ENCODE data around the gene TNFRSF6B. TPM values are rescaled to one million over a fixed set of nuclear protein-coding genes. Genes with fewer than 3 reads are reported as not detected.
"Not testable (repeated sequence)": the region's sequence is repeated elsewhere in the genome, so short reads cannot be mapped to it uniquely, and the experiment has no call there.

Gene TNFRSF6B
- total and polyA plus RNA-seq, 5 donors from 2014 or later = not detected

DNA sequence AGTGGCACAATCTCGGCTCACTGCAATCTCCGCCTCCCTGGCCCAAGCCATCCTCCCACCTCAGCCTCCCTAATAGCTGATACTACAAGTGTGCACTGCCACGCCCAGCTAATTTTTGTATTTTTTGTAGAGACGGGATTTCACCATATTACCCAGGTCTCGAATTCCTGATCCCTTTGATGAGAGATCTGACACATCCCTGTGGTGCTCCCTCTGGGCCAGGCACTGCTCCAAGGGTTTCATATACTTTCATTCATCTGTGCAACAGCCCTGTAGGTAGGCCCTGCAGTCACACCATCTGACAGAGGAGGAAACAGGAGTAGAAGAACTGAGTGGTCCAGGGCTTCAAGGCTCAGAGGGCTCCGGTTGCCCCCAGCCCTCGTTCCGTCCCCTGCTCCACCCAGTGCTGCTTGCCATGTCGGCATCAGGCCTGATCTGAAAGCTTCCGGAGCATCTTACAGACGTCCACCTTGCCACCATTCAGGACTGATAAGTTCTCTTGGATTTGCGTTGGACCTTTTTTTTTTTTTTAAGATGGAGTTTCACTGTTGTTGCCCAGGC is 14.7 kb downstream of the TNFRSF6B start:
- ATAC-seq (ENCODE audit: low read depth in 2 of 2) (no peak), DNase-seq (no peak)
- H3K36me3 ChIP-seq (ENCODE audit: control insufficient read depth, insufficient read depth, low read length) = peaks cover 55% of the 10 kb centered on the region

GRCh38 chr20:63712191-63712590 is 15.7 kb downstream of the TNFRSF6B start:
- no peak for ATAC-seq (ENCODE audit: low read depth in 2 of 2)
- H3K36me3 ChIP-seq (ENCODE audit: control insufficient read depth, insufficient read depth, low read length) = peaks cover 52% of the 10 kb centered on the region
- H3K27ac ChIP-seq (ENCODE audit: insufficient read depth, low read length, poor library complexity, severe bottlenecking) = no peak overlapping the region
- H3K4me1 ChIP-seq (ENCODE audit: control insufficient read depth, insufficient read depth, low read length, poor library complexity, severe bottlenecking) = peaks cover 22% of the 10 kb centered on the region
- Mint-ChIP-seq H3K36me3 (peaks cover 45% of the 10 kb centered on the region), H3K9me3 (peaks cover 0 to 12% (median 3%) of the 10 kb centered on the region in 7 donors), H3K4me1 (peaks cover 16 to 57% (median 31%) of the 10 kb centered on the region in 4 donors), H3K27me3 (no peaks in the 10 kb centered on the region), H3K4me3 (peak overlapping the region; percentile 38 to 83 (median 62)), H3K27ac (peak overlapping the region in 1 of 3 donors; percentile 72)
- no peak overlapping the region for H3K4me3 ChIP-seq (ENCODE audit: low read depth, low read length)
- no peaks in the 10 kb centered on the region for H3K27me3 ChIP-seq (ENCODE audit: control insufficient read depth, insufficient read depth, low read length)
- no peak for DNase-seq
- peaks cover 3 to 11% of the 10 kb centered on the region in 2 experiments for H3K9me3 ChIP-seq (ENCODE audit: control insufficient read depth in 2 of 2, low read length in 2 of 2)

More for the DNA sequence above, 14.7 kb downstream of the TNFRSF6B start:
- Histone ChIP-seq H3K4me3 (ENCODE audit: low read depth, low read length) (no peak overlapping the region), H3K9me3 (ENCODE audit: control insufficient read depth in 2 of 2, low read length in 2 of 2) (peaks cover 3 to 11% of the 10 kb centered on the region in 2 experiments), H3K27me3 (ENCODE audit: control insufficient read depth, insufficient read depth, low read length) (no peaks in the 10 kb centered on the region), H3K4me1 (ENCODE audit: control insufficient read depth, insufficient read depth, low read length, poor library complexity, severe bottlenecking) (peaks cover 32% of the 10 kb centered on the region), H3K27ac (ENCODE audit: insufficient read depth, low read length, poor library complexity, severe bottlenecking) (no peak overlapping the region)
- Mint-ChIP-seq H3K4me3 (peak overlapping the region; percentile 66 to 95 (median 79)), H3K36me3 (peaks cover 41% of the 10 kb centered on the region), H3K27ac (no peak overlapping the region), H3K27me3 (no peaks in the 10 kb centered on the region), H3K9me3 (peaks cover 0 to 8% (median 2%) of the 10 kb centered on the region in 7 donors), H3K4me1 (peaks cover 21 to 56% (median 31%) of the 10 kb centered on the region in 4 donors)

GRCh38 chr20:63714858-63715257 is 18.4 kb downstream of the TNFRSF6B start:
- no peak overlapping the region for H3K4me3 ChIP-seq (ENCODE audit: low read depth, low read length)
- DNase-seq (no peak), ATAC-seq (ENCODE audit: low read depth in 2 of 2) (no peak)
- no peak overlapping the region for H3K27ac ChIP-seq (ENCODE audit: insufficient read depth, low read length, poor library complexity, severe bottlenecking)
- H3K4me3 Mint-ChIP-seq = no peak overlapping the region
- peaks cover 5% of the 10 kb centered on the region for H3K4me1 ChIP-seq (ENCODE audit: control insufficient read depth, insufficient read depth, low read length, poor library complexity, severe bottlenecking)
- H3K9me3 ChIP-seq (ENCODE audit: control insufficient read depth in 2 of 2, low read length in 2 of 2) = peaks cover 9 to 17% of the 10 kb centered on the region in 2 experiments
- peaks cover 16 to 53% (median 32%) of the 10 kb centered on the region in 4 donors for H3K4me1 Mint-ChIP-seq
- H3K36me3 ChIP-seq (ENCODE audit: control insufficient read depth, insufficient read depth, low read length) = peaks cover 67% of the 10 kb centered on the region
- no peak overlapping the region for H3K27ac Mint-ChIP-seq
- peaks cover 56% of the 10 kb centered on the region for H3K36me3 Mint-ChIP-seq
- no peaks in the 10 kb centered on the region for H3K27me3 Mint-ChIP-seq
- no peaks in the 10 kb centered on the region for H3K27me3 ChIP-seq (ENCODE audit: control insufficient read depth, insufficient read depth, low read length)
- H3K9me3 Mint-ChIP-seq = peaks cover 0 to 17% (median 6%) of the 10 kb centered on the region in 7 donors

- peaks cover 0 to 43% (median 21%) of the 10 kb centered on the region in 4 donors for H3K4me1 Mint-ChIP-seq
- H3K36me3 Mint-ChIP-seq = peaks cover 36% of the 10 kb centered on the region
- H3K4me3 Mint-ChIP-seq = no peak overlapping the region
Observed at GRCh38 chr20:63718996-63719395, 22.5 kb downstream of the TNFRSF6B start.

DNA sequence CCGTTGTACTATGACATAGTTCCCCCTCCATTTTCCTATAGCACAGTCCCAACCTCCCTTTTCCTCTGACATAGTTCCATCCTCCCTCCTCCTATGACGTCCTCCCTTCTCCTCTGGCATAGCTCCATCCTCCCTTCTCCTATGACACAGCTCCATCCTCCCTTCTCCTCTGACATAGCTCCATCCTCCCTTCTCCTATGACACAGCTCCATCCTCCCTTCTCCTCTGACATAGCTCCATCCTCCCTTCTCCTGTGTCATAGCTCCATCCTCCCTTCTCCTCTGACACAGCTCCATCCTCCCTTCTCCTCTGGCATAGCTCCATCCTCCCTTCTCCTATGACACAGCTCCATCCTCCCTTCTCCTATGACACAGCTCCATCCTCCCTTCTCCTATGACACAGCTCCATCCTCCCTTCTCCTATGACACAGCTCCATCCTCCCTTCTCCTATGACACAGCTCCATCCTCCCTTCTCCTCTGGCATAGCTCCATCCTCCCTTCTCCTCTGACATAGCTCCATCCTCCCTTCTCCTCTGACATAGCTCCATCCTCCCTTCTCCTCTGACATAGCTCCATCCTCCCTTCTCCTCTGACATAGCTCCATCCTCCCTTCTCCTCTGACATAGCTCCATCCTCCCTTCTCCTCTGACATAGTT is 26.6 kb downstream of the TNFRSF6B start:
- peaks cover 0 to 39% (median 22%) of the 10 kb centered on the region in 4 donors for H3K4me1 Mint-ChIP-seq
- H3K9me3 Mint-ChIP-seq = peaks cover 0 to 15% (median 6%) of the 10 kb centered on the region in 7 donors
- H3K27ac Mint-ChIP-seq = peak overlapping the region in 2 of 3 donors; percentile 51 to 63
- peak overlapping the region in 1 of 4 donors; percentile 32 for H3K4me3 Mint-ChIP-seq
- H3K27ac ChIP-seq (ENCODE audit: insufficient read depth, low read length, poor library complexity, severe bottlenecking); H3K27me3 ChIP-seq (ENCODE audit: control insufficient read depth, insufficient read depth, low read length); H3K27me3 Mint-ChIP-seq; ATAC-seq (ENCODE audit: low read depth in 2 of 2); DNase-seq; H3K4me3 ChIP-seq (ENCODE audit: low read depth, low read length): not testable (repeated sequence)
- peaks cover 10 to 18% of the 10 kb centered on the region in 2 experiments for H3K9me3 ChIP-seq (ENCODE audit: control insufficient read depth in 2 of 2, low read length in 2 of 2)
- peaks cover 13% of the 10 kb centered on the region for H3K4me1 ChIP-seq (ENCODE audit: control insufficient read depth, insufficient read depth, low read length, poor library complexity, severe bottlenecking)
- H3K36me3 Mint-ChIP-seq = peaks cover 24% of the 10 kb centered on the region
- peaks cover 40% of the 10 kb centered on the region for H3K36me3 ChIP-seq (ENCODE audit: control insufficient read depth, insufficient read depth, low read length)

More at GRCh38 chr20:63718996-63719395, 22.5 kb downstream of the TNFRSF6B start:
- no peaks in the 10 kb centered on the region for H3K4me1 ChIP-seq (ENCODE audit: control insufficient read depth, insufficient read depth, low read length, poor library complexity, severe bottlenecking)
- peaks cover 9 to 17% of the 10 kb centered on the region in 2 experiments for H3K9me3 ChIP-seq (ENCODE audit: control insufficient read depth in 2 of 2, low read length in 2 of 2)
- no peak overlapping the region for H3K27ac ChIP-seq (ENCODE audit: insufficient read depth, low read length, poor library complexity, severe bottlenecking)
- no peak overlapping the region for H3K4me3 ChIP-seq (ENCODE audit: low read depth, low read length)
- H3K27me3 ChIP-seq (ENCODE audit: control insufficient read depth, insufficient read depth, low read length) = no peaks in the 10 kb centered on the region
- DNase-seq = no peak
- no peak for ATAC-seq (ENCODE audit: low read depth in 2 of 2)
- H3K27ac Mint-ChIP-seq = no peak overlapping the region
- H3K27me3 Mint-ChIP-seq = no peaks in the 10 kb centered on the region
- peaks cover 53% of the 10 kb centered on the region for H3K36me3 ChIP-seq (ENCODE audit: control insufficient read depth, insufficient read depth, low read length)
- peaks cover 0 to 17% (median 4%) of the 10 kb centered on the region in 7 donors for H3K9me3 Mint-ChIP-seq

- not testable (repeated sequence) for H3K4me3 Mint-ChIP-seq; H3K9me3 Mint-ChIP-seq; DNase-seq; H3K27me3 Mint-ChIP-seq; H3K9me3 ChIP-seq (ENCODE audit: control insufficient read depth in 2 of 2, low read length in 2 of 2); H3K27me3 ChIP-seq (ENCODE audit: control insufficient read depth, insufficient read depth, low read length); ATAC-seq (ENCODE audit: low read depth in 2 of 2)
- Histone ChIP-seq H3K36me3 (ENCODE audit: control insufficient read depth, insufficient read depth, low read length) (peaks cover 20% of the 10 kb centered on the region), H3K27ac (ENCODE audit: insufficient read depth, low read length, poor library complexity, severe bottlenecking) (peak overlapping the region; percentile 69), H3K4me3 (ENCODE audit: low read depth, low read length) (peak overlapping the region; percentile 71), H3K4me1 (ENCODE audit: control insufficient read depth, insufficient read depth, low read length, poor library complexity, severe bottlenecking) (peaks cover 52% of the 10 kb centered on the region)
- H3K27ac Mint-ChIP-seq = peak overlapping the region in 1 of 3 donors; percentile 83
- peaks cover 23% of the 10 kb centered on the region for H3K36me3 Mint-ChIP-seq
- peaks cover 5 to 34% (median 26%) of the 10 kb centered on the region in 4 donors for H3K4me1 Mint-ChIP-seq
Observed at GRCh38 chr20:63730189-63730733, 33.8 kb downstream of the TNFRSF6B start.

DNA sequence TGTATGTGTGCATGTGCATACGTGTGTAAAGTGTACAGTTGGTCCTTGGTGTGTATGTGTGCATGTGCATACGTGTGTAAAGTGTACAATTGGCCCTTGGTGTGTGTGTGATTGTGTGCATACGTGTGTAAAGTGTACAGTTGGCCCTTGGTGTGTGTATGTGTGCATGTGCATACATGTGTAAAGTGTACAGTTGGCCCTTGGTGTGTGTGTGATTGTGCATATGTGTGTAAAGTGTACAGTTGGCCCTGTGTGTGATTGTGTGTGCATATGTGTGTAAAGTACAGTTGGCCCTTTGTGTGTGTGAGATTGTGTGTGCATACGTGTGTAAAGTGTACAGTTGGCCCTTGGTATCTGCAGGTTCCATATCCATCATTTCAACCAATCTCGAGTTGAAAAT is 35.0 kb downstream of the TNFRSF6B start:
- Mint-ChIP-seq H3K27me3 (no peaks in the 10 kb centered on the region), H3K27ac (no peak overlapping the region), H3K4me3 (no peak overlapping the region), H3K4me1 (peaks cover 5 to 45% (median 35%) of the 10 kb centered on the region in 4 donors), H3K9me3 (peaks cover 0 to 2% (median 0%) of the 10 kb centered on the region in 7 donors), H3K36me3 (peaks cover 25% of the 10 kb centered on the region)
- Histone ChIP-seq H3K4me3 (ENCODE audit: low read depth, low read length) (peak overlapping the region; percentile 71), H3K27ac (ENCODE audit: insufficient read depth, low read length, poor library complexity, severe bottlenecking) (peak overlapping the region; percentile 69), H3K9me3 (ENCODE audit: control insufficient read depth in 2 of 2, low read length in 2 of 2) (no peaks in the 10 kb centered on the region), H3K36me3 (ENCODE audit: control insufficient read depth, insufficient read depth, low read length) (peaks cover 15% of the 10 kb centered on the region), H3K27me3 (ENCODE audit: control insufficient read depth, insufficient read depth, low read length) (no peaks in the 10 kb centered on the region), H3K4me1 (ENCODE audit: control insufficient read depth, insufficient read depth, low read length, poor library complexity, severe bottlenecking) (peaks cover 63% of the 10 kb centered on the region)
- no peak for DNase-seq
- no peak for ATAC-seq (ENCODE audit: low read depth in 2 of 2)
